Trophoblast cell (in vitro differentiated cells and primary cell): ENCODE results near the gene EHD3.

Experiments used
- DNase-seq, 2 donors: peaks; one replicate each; pipeline ENCODE4 v3.0.0-alpha.2; 2016
- H2AFZ ChIP-seq: 2 replicates; pipeline ENCODE4 v1.6.1; 2013; ENCODE audit warnings: low read length, moderate library complexity, mild to moderate bottlenecking; ENCODE audit not compliant: insufficient read depth, poor library complexity
- H2AK5ac ChIP-seq: 2 replicates; pipeline ENCODE4 v1.6.1; 2013; ENCODE audit warnings: mild to moderate bottlenecking, low read length
- H2BK120ac ChIP-seq: 2 replicates; pipeline ENCODE4 v1.6.1; 2013; ENCODE audit warnings: low read length, mild to moderate bottlenecking, moderate library complexity; ENCODE audit not compliant: insufficient read depth, poor library complexity
- H2BK12ac ChIP-seq: 2 replicates; pipeline ENCODE4 v1.6.1; 2013; ENCODE audit warnings: mild to moderate bottlenecking, low read length, moderate library complexity
- H2BK5ac ChIP-seq: 2 replicates; pipeline ENCODE4 v1.6.1; 2013; ENCODE audit warnings: low read length, low read depth, moderate library complexity, mild to moderate bottlenecking; ENCODE audit not compliant: poor library complexity
- H3K14ac ChIP-seq: 2 replicates; pipeline ENCODE4 v1.6.1; 2013; ENCODE audit warnings: mild to moderate bottlenecking, low read length
- H3K18ac ChIP-seq: 2 replicates; pipeline ENCODE4 v1.6.1; 2013; ENCODE audit warnings: mild to moderate bottlenecking, low read length
- H3K23ac ChIP-seq: 2 replicates; pipeline ENCODE4 v1.6.1; 2013; ENCODE audit warnings: low read length
- H3K27ac ChIP-seq: 2 replicates; pipeline ENCODE4 v1.5.1; 2013; ENCODE audit warnings: low read depth, mild to moderate bottlenecking, inconsistent platforms, low read length, moderate library complexity
- H3K27me3 ChIP-seq: 2 replicates; pipeline ENCODE4 v1.6.1; 2013; ENCODE audit warnings: inconsistent platforms, mild to moderate bottlenecking, low read length, moderate library complexity; ENCODE audit not compliant: insufficient read depth
- H3K36me3 ChIP-seq, 2 experiments: 1 replicate in 1 of 2; 2 replicates in 1 of 2; pipeline ENCODE4 v1.6.1; 2013; ENCODE audit warnings: low read length in 2 of 2, mild to moderate bottlenecking in 2 of 2, moderate library complexity in 1 of 2; ENCODE audit not compliant: insufficient read depth in 2 of 2, control insufficient read depth in 1 of 2
- H3K4ac ChIP-seq: 2 replicates; pipeline ENCODE4 v1.6.1; 2013; ENCODE audit warnings: low read depth, mild to moderate bottlenecking, low read length, moderate library complexity
- H3K4me1 ChIP-seq, 2 experiments: 1 replicate in 1 of 2; 2 replicates in 1 of 2; pipeline ENCODE4 v1.6.1; 2013; ENCODE audit warnings: low read length in 2 of 2, mild to moderate bottlenecking in 2 of 2, moderate library complexity in 1 of 2; ENCODE audit not compliant: insufficient read depth in 2 of 2, control insufficient read depth in 1 of 2
- H3K4me2 ChIP-seq: 2 replicates; pipeline ENCODE4 v1.6.1; 2013; ENCODE audit warnings: inconsistent platforms, mild to moderate bottlenecking, low read length, moderate library complexity
- H3K4me3 ChIP-seq: 2 replicates; pipeline ENCODE4 v1.5.1; 2013; ENCODE audit warnings: mild to moderate bottlenecking, low read depth, low read length, inconsistent platforms
- H3K79me1 ChIP-seq: one replicate; pipeline ENCODE4 v1.6.1; 2013; ENCODE audit warnings: low read length
- H3K79me2 ChIP-seq: 2 replicates; pipeline ENCODE4 v1.6.1; 2013; ENCODE audit warnings: low read length, mild to moderate bottlenecking; ENCODE audit not compliant: control insufficient read depth, insufficient read depth, poor library complexity
- H3K9ac ChIP-seq: 2 replicates; pipeline ENCODE4 v1.6.1; 2013; ENCODE audit warnings: mild to moderate bottlenecking, low read length
- H3K9me3 ChIP-seq: 2 replicates; pipeline ENCODE4 v1.6.1; 2013; ENCODE audit warnings: low read depth, mild to moderate bottlenecking, control low read depth, inconsistent platforms, low read length; ENCODE audit not compliant: insufficient read depth
- H4K12ac ChIP-seq: 2 replicates; pipeline ENCODE4 v1.6.1; 2013; ENCODE audit warnings: low read depth, mild to moderate bottlenecking, low read length, moderate library complexity
- H4K8ac ChIP-seq: 2 replicates; pipeline ENCODE4 v1.6.1; 2013; ENCODE audit warnings: low read depth, mild to moderate bottlenecking, low read length, moderate library complexity
- H4K91ac ChIP-seq: one replicate; pipeline ENCODE4 v1.6.1; 2013; ENCODE audit warnings: low read depth, mild to moderate bottlenecking, low read length, moderate library complexity
- WGBS: extraction: QIAGEN DNeasy Blood & Tissue Kit; methylation state at CpG from one replicate; pipeline ENCODE4 v1.1.7; 2013; ENCODE audit warnings: missing lambda C conversion rate; ENCODE audit not compliant: insufficient read length, insufficient coverage; ENCODE audit errors: extremely low coverage; 5-methylcytosine and 5-hydroxymethylcytosine counted together

The EHD3 gene

GRCh38 chr2:31263636-31264190, 29.8 kb downstream of the EHD3 start:
- no peak overlapping the region for H2BK12ac ChIP-seq
- no peak overlapping the region for H3K18ac ChIP-seq
- H3K27ac ChIP-seq, result no peak overlapping the region
- peaks cover 5% of the 10 kb centered on the region for H3K79me1 ChIP-seq
- DNase-seq, result peak; percentile 97 to 99
- H2BK120ac ChIP-seq, result no peak overlapping the region
- no CpG with 5 or more reads among the region's 3 CpGs for WGBS
- no peaks in the 10 kb centered on the region for H3K79me2 ChIP-seq
- H4K12ac ChIP-seq, result no peak overlapping the region
- H3K27me3 ChIP-seq, result no peaks in the 10 kb centered on the region
- H4K8ac ChIP-seq, result no peak overlapping the region
- H2AFZ ChIP-seq, result no peak overlapping the region
- peaks cover under 1% of the 10 kb centered on the region in 2 experiments for H3K4me1 ChIP-seq
- peaks cover 31 to 41% of the 10 kb centered on the region in 2 experiments for H3K36me3 ChIP-seq
- H3K4me2 ChIP-seq, result no peak overlapping the region
- H2BK5ac ChIP-seq, result no peak overlapping the region
- H3K9ac ChIP-seq, result no peak overlapping the region
- H4K91ac ChIP-seq, result no peak overlapping the region
- no peak overlapping the region for H3K4me3 ChIP-seq
- no peak overlapping the region for H2AK5ac ChIP-seq
- no peak overlapping the region for H3K23ac ChIP-seq
- no peak overlapping the region for H3K4ac ChIP-seq
- no peak overlapping the region for H3K14ac ChIP-seq
- H3K9me3 ChIP-seq, result no peaks in the 10 kb centered on the region

GRCh38 chr2:31265234-31265633, 31.3 kb downstream of the EHD3 start:
- Histone ChIP-seq H3K79me1 (peaks cover 18% of the 10 kb centered on the region), H4K91ac (no peak overlapping the region), H3K27ac (no peak overlapping the region), H3K36me3 (peaks cover 31 to 41% of the 10 kb centered on the region in 2 experiments), H3K4me1 (peaks cover 7 to 15% of the 10 kb centered on the region in 2 experiments), H4K12ac (no peak overlapping the region), H3K4me2 (no peak overlapping the region), H3K4me3 (no peak overlapping the region), H3K4ac (no peak overlapping the region), H2AK5ac (no peak overlapping the region), H4K8ac (no peak overlapping the region), H3K9ac (no peak overlapping the region), H2BK120ac (no peak overlapping the region), H3K79me2 (no peaks in the 10 kb centered on the region), H3K18ac (no peak overlapping the region), H2BK12ac (no peak overlapping the region), H3K9me3 (no peaks in the 10 kb centered on the region), H3K27me3 (no peaks in the 10 kb centered on the region), H2AFZ (no peak overlapping the region), H2BK5ac (no peak overlapping the region), H3K23ac (no peak overlapping the region), H3K14ac (no peak overlapping the region)
- WGBS, result no CpG with 5 or more reads among the region's 6 CpGs
- DNase-seq, result peak; percentile 64 to 73

- Histone ChIP-seq H3K27me3 (no peaks in the 10 kb centered on the region), H3K23ac (no peak overlapping the region), H3K36me3 (peaks cover 19 to 27% of the 10 kb centered on the region in 2 experiments), H4K12ac (no peak overlapping the region), H3K79me2 (peaks cover 3% of the 10 kb centered on the region), H3K9me3 (no peaks in the 10 kb centered on the region), H2BK12ac (no peak overlapping the region), H4K91ac (no peak overlapping the region), H4K8ac (no peak overlapping the region), H3K4me2 (no peak overlapping the region), H3K27ac (no peak overlapping the region), H2AK5ac (no peak overlapping the region), H2BK5ac (no peak overlapping the region), H3K4ac (no peak overlapping the region), H3K79me1 (peaks cover 26% of the 10 kb centered on the region), H2BK120ac (no peak overlapping the region), H3K14ac (no peak overlapping the region), H3K9ac (no peak overlapping the region), H3K18ac (no peak overlapping the region), H2AFZ (no peak overlapping the region), H3K4me3 (no peak overlapping the region), H3K4me1 (peaks cover 15 to 23% of the 10 kb centered on the region in 2 experiments)
- no CpG with 5 or more reads among the region's 6 CpGs for WGBS
- DNase-seq, result peak; percentile 50 to 57
Observed at GRCh38 chr2:31266804-31267203, 32.9 kb downstream of the EHD3 start.

- peaks cover 3% of the 10 kb centered on the region for H3K79me2 ChIP-seq
- H3K4ac ChIP-seq, result no peak overlapping the region
- H4K12ac ChIP-seq, result no peak overlapping the region
- no peak overlapping the region for H3K4me3 ChIP-seq
- peaks cover 31% of the 10 kb centered on the region for H3K79me1 ChIP-seq
- H4K8ac ChIP-seq, result no peak overlapping the region
- no peak overlapping the region for H2AFZ ChIP-seq
- H3K23ac ChIP-seq, result no peak overlapping the region
- H3K36me3 ChIP-seq, result peaks cover 17 to 21% of the 10 kb centered on the region in 2 experiments
- peak overlapping the region; percentile 68 for H3K14ac ChIP-seq
- H3K18ac ChIP-seq, result peak overlapping the region; percentile 54
- WGBS, result no CpG with 5 or more reads among the region's 8 CpGs
- no peak overlapping the region for H3K9ac ChIP-seq
- H3K27me3 ChIP-seq, result no peaks in the 10 kb centered on the region
- H2BK120ac ChIP-seq, result peak overlapping the region; percentile 36
- H3K9me3 ChIP-seq, result no peaks in the 10 kb centered on the region
- DNase-seq, result no peak
- H2BK12ac ChIP-seq, result peak overlapping the region; percentile 55
- peaks cover 19 to 29% of the 10 kb centered on the region in 2 experiments for H3K4me1 ChIP-seq
- H3K4me2 ChIP-seq, result no peak overlapping the region
- no peak overlapping the region for H2BK5ac ChIP-seq
- H4K91ac ChIP-seq, result peak overlapping the region; percentile 60
- peak overlapping the region; percentile 79 for H2AK5ac ChIP-seq
- no peak overlapping the region for H3K27ac ChIP-seq
Observed at GRCh38 chr2:31267437-31268120, 33.6 kb downstream of the EHD3 start.
